Activated T-helper 9 cell treated with anti-CD3 and anti-CD28 coated beads, Interleukin-2, amount 50 U/mL, for 16 hours (primary cell): Measurements from ENCODE around the gene DPY19L2.
"Not testable (repeated sequence)": the region's sequence is repeated elsewhere in the genome, so short reads cannot be mapped to it uniquely, and the experiment has no call there.

Source experiments
- DNase-seq: peaks from one replicate; pipeline ENCODE4 v3.0.0-alpha.2; 2020; ENCODE audit warnings: low read depth

The DPY19L2 gene

DNA sequence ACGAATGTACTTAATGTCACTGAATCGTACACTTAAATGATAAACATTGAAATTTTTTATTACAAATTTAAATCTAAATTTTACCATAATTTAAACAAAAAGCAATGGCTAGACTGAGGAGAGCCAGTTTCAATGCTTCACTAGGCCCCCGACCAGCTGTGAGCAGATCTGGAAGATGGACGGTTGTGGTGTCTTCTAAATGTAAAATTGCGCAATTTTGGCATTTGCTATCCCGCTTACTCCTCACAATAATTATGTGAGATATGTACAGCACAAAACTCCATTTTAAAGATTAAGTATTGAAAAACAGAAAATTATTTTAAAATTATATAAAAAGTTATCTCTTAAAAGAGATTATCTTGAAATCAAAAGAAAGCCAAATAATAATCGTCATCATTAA is 5.3 kb downstream of the DPY19L2 start:
- DNase-seq: not testable (repeated sequence)

DNA sequence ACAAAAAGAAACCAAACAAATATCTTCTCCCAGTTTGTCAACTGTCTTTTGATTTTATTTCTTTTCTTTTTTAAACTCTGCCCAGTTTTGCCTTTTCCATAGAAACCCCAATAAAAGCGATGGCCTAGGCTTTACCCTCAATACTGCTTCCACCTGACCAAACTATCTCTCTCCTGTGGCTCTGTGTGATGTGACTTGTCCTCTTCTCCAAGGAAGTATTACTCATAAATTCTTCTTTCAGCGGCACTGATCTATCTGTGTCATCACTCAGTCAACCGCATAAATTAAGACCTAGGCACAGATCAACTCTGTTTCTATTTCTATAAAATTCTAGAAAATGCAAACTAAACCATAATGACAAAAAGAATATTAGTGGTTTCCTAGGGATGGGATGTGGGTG is 9.8 kb downstream of the DPY19L2 start:
- not testable (repeated sequence) for DNase-seq

DNA sequence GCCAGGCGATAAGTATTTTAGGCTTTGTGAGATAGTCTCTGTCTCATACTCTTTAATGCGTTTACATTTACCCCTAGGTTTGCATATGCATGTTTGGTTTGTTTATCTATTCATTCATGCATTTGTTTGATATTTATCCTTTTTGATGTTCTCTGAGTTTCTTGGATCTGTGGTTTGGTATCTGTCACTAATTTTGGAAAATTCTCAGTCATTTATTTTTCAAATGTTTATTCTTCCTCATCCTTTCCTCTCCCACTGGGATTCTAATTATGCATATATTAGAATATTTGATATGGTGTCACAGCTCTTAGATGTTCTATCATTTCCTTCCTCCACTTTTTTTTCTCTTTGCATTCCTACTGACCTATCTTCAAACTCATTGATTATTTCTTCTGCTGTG is 11.9 kb downstream of the DPY19L2 start:
- not testable (repeated sequence) for DNase-seq

DNA sequence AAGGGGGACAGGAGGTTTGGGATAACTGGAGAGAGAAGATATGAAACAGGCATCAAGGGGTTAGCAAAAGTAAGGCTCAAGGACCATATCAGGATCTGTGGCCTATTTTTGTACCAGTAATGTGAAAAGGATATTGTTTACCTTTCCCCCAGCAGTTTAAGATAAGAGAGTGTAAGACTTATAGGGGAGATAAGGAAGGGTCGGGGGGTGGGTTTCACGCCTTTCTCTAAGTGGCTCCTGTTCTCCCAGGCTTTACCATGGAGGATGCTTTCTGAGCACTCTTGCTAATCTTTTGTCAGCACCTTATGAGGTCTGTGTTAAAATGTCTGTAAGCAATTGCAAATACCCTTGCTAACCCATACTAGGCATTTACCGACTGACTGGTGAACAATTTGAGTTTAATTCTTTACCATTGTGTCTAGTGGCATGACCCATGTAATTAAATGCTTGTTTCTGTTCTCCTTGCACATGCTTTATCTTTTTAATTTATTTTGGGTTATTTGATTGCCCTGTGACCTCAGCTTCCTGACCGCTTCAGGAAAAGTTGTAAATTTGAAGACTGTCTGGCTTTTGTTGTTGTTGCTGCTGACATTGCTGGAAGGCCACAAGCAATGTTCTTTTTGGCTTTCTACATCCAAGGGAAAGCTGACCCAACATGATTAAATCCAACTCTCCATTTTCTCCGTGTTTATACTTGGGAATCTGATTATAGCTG is 12.6 kb downstream of the DPY19L2 start:
- not testable (repeated sequence) for DNase-seq

DNA sequence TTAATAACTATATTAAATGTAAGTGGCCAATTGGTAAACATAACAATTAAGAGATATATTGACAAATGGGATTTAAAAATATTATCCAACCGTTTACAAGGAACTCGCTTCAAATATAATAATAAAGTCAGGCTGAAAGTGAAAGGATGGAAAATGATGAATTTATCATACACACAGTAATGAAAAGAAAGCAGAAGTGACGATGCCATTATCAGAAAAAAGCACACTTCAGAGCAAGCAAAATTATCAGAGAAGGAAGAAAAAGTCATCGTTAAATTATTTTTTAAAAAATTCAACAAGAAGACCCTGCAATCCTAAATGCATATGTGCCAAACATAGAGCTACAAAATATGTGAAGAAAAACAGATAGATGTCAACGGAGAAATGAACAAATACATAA is 13.8 kb downstream of the DPY19L2 start:
- DNase-seq: not testable (repeated sequence)

DNA sequence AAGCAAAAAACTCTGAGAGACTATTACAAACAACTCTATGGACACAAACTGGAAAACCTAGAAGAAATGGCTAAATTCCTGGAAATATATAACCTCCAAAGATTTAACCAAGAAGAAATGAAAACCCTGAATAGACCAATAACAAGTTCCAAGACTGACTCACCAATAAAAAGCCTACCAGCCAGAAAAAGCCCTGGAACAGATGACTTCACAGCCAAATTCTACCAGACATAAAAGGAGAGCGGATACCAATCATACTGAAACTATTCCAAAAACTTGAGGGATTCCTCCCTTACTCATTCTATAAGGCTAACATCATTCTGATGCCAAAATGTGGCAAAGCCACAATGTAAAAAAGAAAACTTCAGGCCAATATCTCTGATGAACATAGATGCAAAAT is 18.8 kb downstream of the DPY19L2 start:
- not testable (repeated sequence) for DNase-seq

DNA sequence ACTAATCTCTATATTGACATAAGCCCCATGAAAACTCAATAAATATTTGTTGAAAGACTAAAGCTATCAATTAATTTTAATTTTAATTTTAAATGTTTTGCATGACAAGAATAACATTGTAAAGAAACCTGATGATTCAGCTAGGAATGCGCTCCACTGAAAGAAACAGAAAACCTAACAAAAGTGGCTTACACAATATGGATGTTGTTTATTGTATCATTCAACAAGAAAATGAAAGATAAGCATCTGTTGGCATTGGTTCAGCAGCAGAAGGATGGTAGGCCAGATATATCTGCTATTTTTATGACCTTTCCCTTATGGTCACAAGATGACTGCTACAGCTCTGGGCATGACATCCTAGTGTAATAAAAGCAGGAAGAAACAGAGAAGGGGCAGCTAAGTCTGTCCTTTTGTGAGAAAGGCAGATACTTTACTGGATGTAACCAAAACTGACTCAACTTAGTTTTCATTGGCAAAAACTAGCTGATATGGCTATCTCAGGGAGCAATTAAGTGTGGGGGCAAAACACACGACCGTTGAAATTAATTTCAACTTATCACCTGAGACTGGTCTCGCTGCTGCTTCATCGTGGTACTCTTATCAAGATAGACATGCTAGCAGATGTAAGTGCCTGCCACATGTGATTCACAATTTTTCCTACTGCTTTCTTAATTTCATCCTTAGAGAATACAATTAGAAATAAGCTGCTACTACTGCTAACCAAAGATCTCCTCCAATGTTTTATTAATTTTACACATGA is 24.7 kb downstream of the DPY19L2 start:
- not testable (repeated sequence) for DNase-seq

DNA sequence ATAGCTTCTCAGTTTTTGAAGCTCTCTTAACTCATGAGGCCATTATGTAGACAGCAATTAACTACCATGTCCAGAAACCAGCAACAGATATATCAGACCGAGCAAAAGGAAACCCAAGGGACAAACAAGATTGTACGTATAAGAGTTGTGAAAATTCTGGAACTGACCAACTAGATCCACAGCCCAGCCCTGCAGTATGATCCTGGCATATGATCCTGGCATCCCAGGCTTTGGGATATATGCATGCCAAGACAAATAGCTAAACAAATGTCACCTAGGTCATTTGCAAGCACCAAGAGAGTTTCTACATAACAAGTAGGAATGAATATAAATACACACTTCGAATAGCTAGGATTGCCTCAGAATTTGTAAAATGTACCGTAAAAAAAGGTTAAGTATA is 44.0 kb downstream of the DPY19L2 start:
- not testable (repeated sequence) for DNase-seq

DNA sequence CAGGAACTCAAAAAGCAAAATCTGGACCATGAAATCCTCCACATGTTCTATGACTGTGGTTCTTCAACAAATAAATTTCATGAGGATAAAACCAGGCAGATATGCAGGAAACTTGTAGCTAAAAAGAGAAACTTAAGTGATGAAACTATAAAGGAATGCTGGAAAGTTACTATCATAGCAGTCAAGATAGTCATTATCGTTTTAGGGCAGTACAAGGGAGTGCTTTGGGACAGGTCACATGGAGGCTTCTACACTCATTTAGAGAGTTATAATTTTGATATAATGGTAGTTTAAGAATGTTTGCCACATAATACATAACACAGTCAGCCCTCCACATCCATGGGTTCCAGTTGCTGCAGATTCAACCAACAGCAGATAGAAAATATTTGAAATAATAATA is 52.7 kb downstream of the DPY19L2 start:
- DNase-seq: not testable (repeated sequence)

DNA sequence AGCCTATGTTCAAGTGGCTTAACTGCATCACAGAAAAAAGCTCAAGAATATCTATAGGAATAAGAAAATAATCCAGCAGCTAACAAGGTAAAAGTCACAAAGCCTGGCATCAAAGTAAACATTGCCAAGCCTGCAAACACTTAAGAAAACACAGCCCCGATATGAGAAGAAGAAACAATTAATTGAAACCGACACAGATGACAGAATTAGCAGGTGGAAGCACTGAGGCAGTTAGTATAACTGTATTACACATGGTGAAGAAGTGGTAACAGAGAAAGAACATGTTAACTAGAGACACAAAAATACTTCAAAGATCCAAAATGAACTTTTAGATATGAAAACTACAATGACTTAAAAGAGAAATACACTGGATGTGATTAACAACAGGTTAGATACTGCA is 57.0 kb downstream of the DPY19L2 start:
- not testable (repeated sequence) for DNase-seq

DNA sequence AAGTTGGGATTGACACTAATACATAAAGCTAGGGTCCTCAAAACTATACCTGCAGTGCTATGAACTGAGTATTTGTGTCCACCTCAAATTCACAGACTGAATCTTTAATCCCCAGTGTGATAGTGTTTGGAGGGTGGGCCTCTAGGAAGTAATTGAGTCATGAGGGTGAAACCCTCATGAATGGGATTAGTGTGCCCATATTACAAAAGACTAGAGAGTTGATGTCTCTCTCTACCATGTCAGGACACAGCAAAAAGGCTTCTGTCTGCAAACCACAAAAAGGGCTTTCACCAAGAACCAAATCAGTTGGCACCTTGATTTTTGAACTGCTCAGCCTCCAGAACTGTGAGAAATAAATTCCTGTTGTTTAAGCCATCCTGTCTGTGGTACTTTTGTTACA is 59.0 kb downstream of the DPY19L2 start:
- not testable (repeated sequence) for DNase-seq

DNA sequence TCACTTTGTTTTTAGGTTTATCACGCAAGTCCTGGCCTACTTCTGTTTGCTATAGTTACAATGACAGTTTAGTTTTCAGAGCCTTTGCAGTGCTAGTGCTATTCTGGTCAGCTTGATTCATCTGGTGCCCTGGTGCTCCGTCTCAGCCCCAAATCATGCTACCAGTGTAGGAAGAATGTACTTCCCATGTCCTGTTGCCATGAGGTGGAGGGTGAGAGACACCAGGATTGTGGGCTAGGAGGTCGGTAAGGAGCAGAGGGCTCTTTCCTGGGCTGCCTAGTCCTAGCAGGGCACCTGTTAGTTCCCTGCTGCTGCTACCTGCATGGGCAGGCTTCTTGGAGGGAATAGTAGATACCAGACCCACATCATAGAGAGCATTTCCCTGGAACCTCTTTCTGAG is 63.3 kb downstream of the DPY19L2 start:
- DNase-seq: not testable (repeated sequence)

DNA sequence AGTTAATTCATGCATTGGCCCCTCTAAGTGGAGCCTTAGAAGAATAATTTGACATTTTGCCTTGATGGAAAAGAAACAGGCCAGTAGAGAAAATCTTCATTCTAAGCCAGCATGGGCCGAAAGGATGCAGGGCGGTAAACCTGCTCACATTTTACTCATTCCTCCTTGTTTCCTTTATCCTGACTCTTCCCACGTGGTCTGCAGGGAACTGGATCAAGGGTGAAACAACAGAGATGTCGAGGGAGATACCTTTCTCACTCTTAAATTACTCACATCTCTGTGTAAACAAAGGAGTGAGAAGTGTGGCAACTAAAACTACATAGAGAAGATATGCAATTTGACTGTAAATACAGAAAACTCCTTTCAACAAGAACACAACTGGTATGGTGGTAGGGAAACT is 73.5 kb downstream of the DPY19L2 start:
- DNase-seq: not testable (repeated sequence)

DNA sequence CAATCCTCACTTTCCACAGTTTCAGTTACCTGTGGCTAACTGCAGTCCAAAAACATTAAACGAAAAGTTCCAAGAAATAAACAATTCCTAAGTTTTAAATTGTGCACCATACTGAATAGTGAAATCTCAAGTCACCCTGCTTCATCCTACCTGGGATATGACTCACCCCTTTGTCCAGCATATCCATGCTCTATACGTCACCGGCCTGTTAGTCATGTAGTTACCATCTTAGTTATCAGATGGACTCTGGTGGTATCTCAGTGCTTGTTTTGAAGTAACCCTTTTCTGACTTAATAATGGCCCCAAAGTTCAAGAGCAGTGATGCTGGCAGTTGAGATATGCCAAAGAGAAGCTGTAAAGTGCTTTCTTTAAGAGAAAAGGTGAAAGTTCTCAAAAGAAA is 83.9 kb downstream of the DPY19L2 start:
- DNase-seq: not testable (repeated sequence)

DNA sequence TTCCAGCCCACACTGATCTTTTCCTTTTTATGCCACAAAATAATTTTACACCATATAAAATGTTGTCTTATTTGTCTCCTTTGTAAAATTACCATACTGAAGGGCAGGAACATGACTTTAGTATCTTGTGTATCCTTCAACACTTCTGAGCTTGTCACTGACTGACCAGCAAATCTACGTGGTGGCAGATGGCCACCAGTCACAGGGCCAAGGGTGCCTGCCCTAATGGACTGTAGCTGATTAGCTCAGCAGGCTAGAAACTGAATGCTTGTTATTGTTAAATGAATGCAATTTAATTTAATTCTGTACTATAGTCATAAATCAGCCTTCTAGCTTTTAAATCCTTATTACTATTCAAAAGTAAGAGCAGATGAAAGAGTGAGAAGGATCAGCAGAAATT is 85.0 kb downstream of the DPY19L2 start:
- not testable (repeated sequence) for DNase-seq

DNA sequence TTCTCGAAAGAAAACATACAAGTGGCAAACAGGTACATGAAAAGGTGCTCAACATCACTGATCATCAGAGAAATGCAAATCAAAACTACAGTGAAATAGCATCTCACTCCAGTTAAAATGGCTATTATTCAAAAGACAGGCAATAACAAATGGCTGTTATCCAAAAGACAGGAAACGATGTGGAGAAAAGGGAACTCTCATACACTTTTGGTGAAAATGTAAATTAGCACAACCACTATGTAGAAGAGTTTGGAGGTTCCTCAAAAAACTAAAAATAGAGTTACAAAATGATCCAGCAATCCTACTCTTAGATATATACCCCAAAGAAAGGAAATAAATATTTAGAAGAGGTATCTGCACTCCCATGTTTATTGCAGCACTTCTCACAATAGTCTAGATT is 90.7 kb downstream of the DPY19L2 start:
- DNase-seq: not testable (repeated sequence)

DNA sequence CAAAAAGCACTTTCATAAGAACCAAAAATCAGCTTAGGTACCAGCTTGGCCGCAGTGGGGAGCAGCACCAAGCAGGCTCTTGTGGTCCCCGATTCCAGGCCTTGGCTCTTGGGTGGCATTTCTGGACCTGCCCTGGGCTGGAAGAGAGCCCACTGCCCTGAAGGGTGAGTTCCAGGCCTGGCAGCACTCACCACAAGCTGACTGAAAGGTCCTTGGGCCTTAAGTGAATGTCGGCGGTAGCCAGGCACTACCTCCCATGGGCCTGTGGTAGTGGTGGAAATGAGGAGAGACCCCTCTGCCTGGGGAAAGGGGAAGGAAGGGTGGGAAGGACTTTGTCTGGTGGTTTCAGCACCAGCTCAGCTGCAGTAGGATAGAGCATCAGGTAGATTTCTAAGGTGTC is 96.3 kb downstream of the DPY19L2 start:
- DNase-seq: not testable (repeated sequence)

DNA sequence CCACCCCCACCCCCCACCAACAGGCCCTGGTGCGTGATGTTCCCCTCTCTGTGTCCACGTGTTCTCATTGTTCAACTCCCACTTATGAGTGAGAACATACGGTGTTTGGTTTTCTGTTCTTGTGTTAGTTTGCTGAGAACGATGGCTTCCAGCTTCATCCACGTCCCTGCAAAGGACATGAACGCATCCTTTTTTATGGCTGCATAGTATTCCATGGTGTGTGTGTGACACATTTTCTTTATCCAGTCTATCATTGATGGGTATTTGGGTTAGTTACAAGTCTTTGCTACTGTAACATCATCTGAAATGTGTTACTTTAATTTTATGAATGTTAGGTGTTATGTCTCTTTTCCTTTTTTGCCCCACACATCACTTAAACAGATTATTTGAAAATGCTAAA is 109.8 kb downstream of the DPY19L2 start:
- not testable (repeated sequence) for DNase-seq

DNA sequence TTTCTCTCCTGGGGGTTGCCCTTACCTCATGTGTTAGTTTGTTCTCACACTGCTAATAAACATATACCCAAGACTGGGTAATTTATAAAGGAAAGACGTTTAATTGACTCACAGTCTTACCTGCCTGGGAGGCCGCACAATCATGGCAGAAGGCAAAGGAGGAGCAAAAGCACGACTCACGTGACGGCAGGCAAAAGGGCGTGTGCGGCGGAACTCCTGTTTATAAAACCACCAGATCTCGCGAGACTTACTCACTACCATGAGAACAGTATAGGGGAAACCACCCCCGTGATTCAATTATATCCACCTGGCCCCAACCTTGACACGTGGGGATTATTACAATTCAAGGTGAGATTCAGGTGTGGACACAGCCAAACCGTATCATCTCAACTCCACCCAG is 116.9 kb downstream of the DPY19L2 start:
- not testable (repeated sequence) for DNase-seq

DNA sequence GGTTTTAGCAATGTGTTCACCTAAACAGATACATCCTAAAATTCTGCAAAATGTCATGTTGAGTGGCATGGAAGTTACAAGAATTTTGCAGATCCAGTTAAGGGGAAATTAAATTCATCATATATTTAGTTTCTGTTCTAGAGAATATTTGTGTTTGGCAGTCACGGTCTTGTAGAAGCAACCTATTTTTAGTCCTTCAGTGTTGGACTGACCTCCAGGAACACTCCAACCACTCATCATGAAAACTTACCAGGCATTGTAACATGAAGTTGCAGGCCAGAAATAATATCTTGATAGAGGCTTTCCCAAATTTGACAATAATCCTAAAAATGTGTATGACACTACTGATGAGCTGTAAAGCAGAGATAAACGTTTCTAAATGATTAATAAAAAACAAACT is 119.3 kb downstream of the DPY19L2 start:
- not testable (repeated sequence) for DNase-seq

DNA sequence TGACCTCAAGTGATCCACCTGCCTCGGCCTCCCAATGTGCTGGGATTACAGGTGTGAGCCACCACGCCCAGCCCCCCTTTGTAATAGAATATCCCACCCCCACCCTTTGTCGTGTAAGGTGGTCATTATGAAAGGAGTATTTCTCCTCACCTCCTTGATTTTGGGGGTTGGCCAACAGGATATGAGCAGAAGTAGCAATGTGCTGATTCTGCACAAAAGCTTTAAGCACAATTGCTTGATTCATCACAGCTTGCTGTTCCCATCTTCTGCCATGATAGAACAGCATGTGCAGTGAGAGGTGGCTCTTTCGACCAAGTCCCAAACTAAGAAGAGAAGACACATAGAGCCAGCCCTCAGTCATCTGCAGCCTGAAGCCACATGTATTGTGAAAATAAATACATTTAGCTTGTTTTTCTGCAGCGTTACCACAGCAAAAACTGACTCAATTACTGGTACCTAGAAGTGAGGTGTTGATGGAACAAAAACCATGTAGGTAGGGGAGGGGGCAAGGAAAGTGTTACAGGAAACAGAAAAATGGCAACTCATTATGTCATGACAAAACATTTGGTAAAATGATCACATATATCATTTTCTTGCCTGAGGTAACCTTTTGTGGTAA is 122.9 kb downstream of the DPY19L2 start:
- DNase-seq: not testable (repeated sequence)

DNA sequence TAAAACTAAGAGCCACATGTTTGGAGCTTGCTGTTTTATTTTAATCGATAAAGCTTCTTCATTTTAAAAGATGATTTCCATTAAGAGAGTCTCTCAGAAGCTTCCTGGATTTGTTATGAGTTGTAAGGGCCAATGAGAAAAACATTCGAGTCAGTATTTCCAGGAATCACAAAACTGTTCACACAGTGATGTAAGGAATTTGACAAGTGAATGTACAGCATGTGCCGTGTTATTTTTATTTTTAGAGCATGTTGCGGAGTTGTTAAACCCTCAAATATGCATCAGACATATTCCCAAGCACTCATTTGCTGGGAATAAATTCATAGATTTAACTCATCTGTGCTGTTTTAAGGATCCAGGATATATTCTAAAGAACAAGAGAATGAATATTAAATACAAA is 129.6 kb downstream of the DPY19L2 start:
- DNase-seq: not testable (repeated sequence)

DNA sequence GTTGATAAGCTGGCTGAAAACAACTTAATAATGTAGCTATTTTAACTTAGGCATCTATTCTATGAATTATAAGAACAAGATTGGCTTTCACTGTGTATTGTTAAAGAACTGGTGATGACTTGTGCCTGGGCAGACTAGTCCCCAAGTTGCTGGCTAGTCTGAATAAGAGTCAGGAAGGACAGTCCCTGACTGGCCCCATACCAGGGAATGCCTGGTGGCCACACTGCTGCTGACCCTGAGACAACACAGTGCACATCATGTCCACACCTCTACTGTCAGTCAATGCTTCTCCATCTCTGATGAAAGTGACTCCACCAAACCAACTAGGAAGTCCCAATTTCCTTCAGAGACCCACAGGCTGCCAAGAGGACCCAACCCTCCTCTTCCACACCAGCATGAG is 130.5 kb downstream of the DPY19L2 start:
- DNase-seq: not testable (repeated sequence)
